HG02981 (cell line): ENCODE data around the gene SMOC2.

Source experiments
- ATAC-seq: cut with Tn5 transposase; IDR thresholded peaks from one replicate; pipeline ENCODE4 v1.9.1; 2021; ENCODE audit warnings: mild to moderate bottlenecking, moderate library complexity; ENCODE audit not compliant: unreplicated experiment

SMOC2 gene

GRCh38 chr6:168415098-168415992 is 25.6 kb upstream of the SMOC2 start:
- ATAC-seq, result no peak

GRCh38 chr6:168415993-168416530 is 24.9 kb upstream of the SMOC2 start:
- no peak for ATAC-seq

GRCh38 chr6:168416531-168416930 is 24.5 kb upstream of the SMOC2 start:
- no peak for ATAC-seq

- ATAC-seq, result no peak
These were observed 23.8 kb upstream of the SMOC2 start for GRCh38 chr6:168417191-168417590.

GRCh38 chr6:168417679-168418557 is 23.1 kb upstream of the SMOC2 start:
- ATAC-seq, result no peak

GRCh38 chr6:168418711-168419121 is 22.3 kb upstream of the SMOC2 start:
- ATAC-seq, result no peak

- ATAC-seq, result no peak
These were observed 21.4 kb upstream of the SMOC2 start for GRCh38 chr6:168419569-168419968.

GRCh38 chr6:168420084-168420483 is 20.9 kb upstream of the SMOC2 start:
- ATAC-seq, result no peak

- no peak for ATAC-seq
These were observed 20.3 kb upstream of the SMOC2 start for GRCh38 chr6:168420706-168421105.

GRCh38 chr6:168427184-168427583 is 13.8 kb upstream of the SMOC2 start:
- ATAC-seq, result no peak

GRCh38 chr6:168428052-168428826 is 12.7 kb upstream of the SMOC2 start:
- ATAC-seq, result no peak

GRCh38 chr6:168428863-168429262 is 12.1 kb upstream of the SMOC2 start:
- no peak for ATAC-seq

- no peak for ATAC-seq
These were observed 8.8 kb upstream of the SMOC2 start for GRCh38 chr6:168432196-168432595.

GRCh38 chr6:168433898-168434297 is 7.1 kb upstream of the SMOC2 start:
- ATAC-seq, result no peak

- ATAC-seq, result no peak
These were observed 6.5 kb upstream of the SMOC2 start for GRCh38 chr6:168434505-168434904.

GRCh38 chr6:168437751-168438150 is 3.2 kb upstream of the SMOC2 start:
- no peak for ATAC-seq

- ATAC-seq, result no peak
These were observed 2.0 kb upstream of the SMOC2 start for GRCh38 chr6:168438783-168439520.

GRCh38 chr6:168439794-168440450 is 1.1 kb upstream of the SMOC2 start:
- ATAC-seq, result no peak
